WTC11 (cell line): ENCODE data around the gene LTK. TPM values are rescaled to one million over a fixed set of nuclear protein-coding genes. Genes with fewer than 3 reads are reported as not detected.

Experiments used
- ATAC-seq: fragments of 200-7000 bp; cut with Tn5 transposase; 2 replicates; pipeline ENCODE4 v1.10.0; 2021; ENCODE audit warnings: mild to moderate bottlenecking, moderate library complexity
- CTCF ChIA-PET: fragments of 300-600 bp; sonication (Branson Sonifier 250); formaldehyde crosslinking; loops from one replicate; lab custom pipeline; 2021; ENCODE audit warnings: antibody characterized with exemption; lab: Charles Lee
- POLR2A ChIA-PET: fragments of 350-600 bp; sonication (Branson Sonifier 250); formaldehyde crosslinking; loops from one replicate; lab custom pipeline; 2021; ENCODE audit warnings: antibody characterized with exemption; lab: Charles Lee
- DNase-seq: peaks from one replicate; pipeline ENCODE4 v3.0.0; 2021; ENCODE audit warnings: low spot score
- H3K27ac Mint-ChIP-seq: 2 replicates; pipeline ENCODE4 v1.8.0; 2021; ENCODE audit warnings: mixed read lengths
- H3K27me3 Mint-ChIP-seq: 2 replicates; pipeline ENCODE4 v1.8.0; 2021; ENCODE audit warnings: low read depth, mild to moderate bottlenecking, moderate library complexity, mixed read lengths
- H3K36me3 Mint-ChIP-seq: 2 replicates; pipeline ENCODE4 v1.8.0; 2021; ENCODE audit warnings: mixed read lengths
- H3K4me1 Mint-ChIP-seq: 2 replicates; pipeline ENCODE4 v1.8.0; 2022; ENCODE audit warnings: mixed read lengths
- H3K4me3 Mint-ChIP-seq: 2 replicates; pipeline ENCODE4 v1.8.0; 2021; ENCODE audit warnings: mild to moderate bottlenecking, moderate library complexity, mixed read lengths
- H3K9me3 Mint-ChIP-seq: 2 replicates; pipeline ENCODE4 v1.8.0; 2021; ENCODE audit warnings: mixed read lengths
- ELF4 ChIP-seq: sonication (generic); formaldehyde crosslinking; IDR thresholded peaks from 2 replicates; pipeline ENCODE4 v1.8.1; 2022; ENCODE audit warnings: low read depth, mild to moderate bottlenecking, moderate library complexity, missing genetic modification reagents
- ETV6 ChIP-seq: sonication (generic); formaldehyde crosslinking; IDR thresholded peaks from 2 replicates; pipeline ENCODE4 v1.8.1; 2022; ENCODE audit warnings: mild to moderate bottlenecking, missing genetic modification reagents
- KAT7 ChIP-seq: sonication (generic); formaldehyde crosslinking; IDR thresholded peaks from 2 replicates; pipeline ENCODE4 v1.8.1; 2023; ENCODE audit warnings: missing genetic modification reagents, mild to moderate bottlenecking, borderline replicate concordance
- NFATC4 ChIP-seq: fragments of 250-450 bp; sonication (Bioruptor Pico); IDR thresholded peaks from 2 replicates; pipeline ENCODE4 v1.9.0; 2021; ENCODE audit warnings: mild to moderate bottlenecking
- OVOL2 ChIP-seq: fragments of 250-450 bp; sonication (Bioruptor Pico); IDR thresholded peaks from 2 replicates; pipeline ENCODE4 v1.9.0; 2021; ENCODE audit warnings: mild to moderate bottlenecking, borderline replicate concordance
- SMAD4 ChIP-seq: sonication (generic); formaldehyde crosslinking; IDR thresholded peaks from 2 replicates; pipeline ENCODE4 v1.8.0; 2022; ENCODE audit warnings: mild to moderate bottlenecking, missing genetic modification reagents
- ZNF317 ChIP-seq: sonication (generic); formaldehyde crosslinking; IDR thresholded peaks from 2 replicates; pipeline ENCODE4 v1.8.1; 2023; ENCODE audit warnings: low read depth, mild to moderate bottlenecking, moderate library complexity, missing genetic modification reagents, borderline replicate concordance
- ZNF396 ChIP-seq: fragments of 250-450 bp; sonication (Bioruptor Pico); IDR thresholded peaks from 2 replicates; pipeline ENCODE4 v1.8.0; 2021; ENCODE audit warnings: mild to moderate bottlenecking, moderate library complexity, borderline replicate concordance
- ZNF416 ChIP-seq: fragments of 250-450 bp; sonication (Bioruptor Pico); IDR thresholded peaks from 2 replicates; pipeline ENCODE4 v1.9.0; 2021; ENCODE audit warnings: mild to moderate bottlenecking, inconsistent platforms
- total RNA-seq: library from RNA; stranded (reverse); gene quantifications from 3 replicates; pipeline ENCODE4 v1.2.3, GENCODE V29; 2021
- TF ChIP-seq, protein P1 (sequence below): sonication (generic); formaldehyde crosslinking; conservative IDR thresholded peaks from 2 replicates; pipeline ENCODE4 v1.8.1; 2022; ENCODE audit warnings: mild to moderate bottlenecking, missing genetic modification reagents
- TF ChIP-seq, protein P2 (sequence below): fragments of 250-450 bp; sonication (Bioruptor Pico); IDR thresholded peaks from 2 replicates; pipeline ENCODE4 v1.8.0; 2021; ENCODE audit warnings: mild to moderate bottlenecking
- TF ChIP-seq, protein P3 (sequence below): sonication (generic); formaldehyde crosslinking; IDR thresholded peaks from 2 replicates; pipeline ENCODE4 v1.8.1; 2022; ENCODE audit warnings: mild to moderate bottlenecking, moderate library complexity, missing genetic modification reagents
- TF ChIP-seq, protein P4 (sequence below): sonication (generic); formaldehyde crosslinking; IDR thresholded peaks from 2 replicates; pipeline ENCODE4 v1.8.0; 2023; ENCODE audit warnings: missing genetic modification reagents, mild to moderate bottlenecking, borderline replicate concordance
- TF ChIP-seq, protein P5 (sequence below): sonication (generic); formaldehyde crosslinking; IDR thresholded peaks from 2 replicates; pipeline ENCODE4 v1.8.0; 2022; ENCODE audit warnings: missing genetic modification reagents
- TF ChIP-seq, protein P6 (sequence below): sonication (generic); formaldehyde crosslinking; IDR thresholded peaks from 2 replicates; pipeline ENCODE4 v1.8.1; 2022; ENCODE audit warnings: low read depth, mild to moderate bottlenecking, moderate library complexity, missing genetic modification reagents, borderline replicate concordance
- TF ChIP-seq, protein P7 (sequence below): sonication (generic); formaldehyde crosslinking; IDR thresholded peaks from 2 replicates; pipeline ENCODE4 v1.8.0; 2022; ENCODE audit warnings: mild to moderate bottlenecking, missing genetic modification reagents
- TF ChIP-seq, protein P8 (sequence below): sonication (generic); formaldehyde crosslinking; IDR thresholded peaks from 2 replicates; pipeline ENCODE4 v1.8.1; 2023; ENCODE audit warnings: mild to moderate bottlenecking, missing genetic modification reagents

Gene LTK
- total RNA-seq, 1 experiment from 2014 or later: 0.66 TPM

DNA sequence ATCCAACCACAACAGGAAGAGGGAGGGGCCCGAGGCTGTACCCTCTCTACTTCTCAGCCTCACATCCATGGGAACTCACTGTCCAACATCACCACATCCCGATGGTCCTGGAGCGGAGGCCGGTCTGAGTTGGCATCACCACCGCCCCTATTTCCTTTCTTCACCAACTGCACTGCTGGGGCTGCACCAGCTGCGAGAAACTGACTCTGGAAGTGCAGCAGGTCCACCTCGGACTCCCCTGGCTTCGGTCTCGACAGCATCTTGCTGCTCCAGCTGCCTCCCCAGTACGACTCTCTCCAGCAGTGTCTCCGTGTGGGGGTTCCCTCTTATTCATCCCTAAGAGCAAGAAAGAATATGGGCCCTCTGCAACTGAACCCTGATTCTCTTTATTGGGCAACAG, 23.2 kb upstream of the LTK start (continued):
- TF ChIP-seq, protein P1, sequence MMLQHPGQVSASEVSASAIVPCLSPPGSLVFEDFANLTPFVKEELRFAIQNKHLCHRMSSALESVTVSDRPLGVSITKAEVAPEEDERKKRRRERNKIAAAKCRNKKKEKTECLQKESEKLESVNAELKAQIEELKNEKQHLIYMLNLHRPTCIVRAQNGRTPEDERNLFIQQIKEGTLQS: no peak
- no peak for TF ChIP-seq ELF4 (CRISPR knock-in tag)
- no peak for TF ChIP-seq OVOL2 (CRISPR knock-in tag)
- no peak for TF ChIP-seq ZNF317 (CRISPR knock-in tag)
- TF ChIP-seq, protein P2, sequence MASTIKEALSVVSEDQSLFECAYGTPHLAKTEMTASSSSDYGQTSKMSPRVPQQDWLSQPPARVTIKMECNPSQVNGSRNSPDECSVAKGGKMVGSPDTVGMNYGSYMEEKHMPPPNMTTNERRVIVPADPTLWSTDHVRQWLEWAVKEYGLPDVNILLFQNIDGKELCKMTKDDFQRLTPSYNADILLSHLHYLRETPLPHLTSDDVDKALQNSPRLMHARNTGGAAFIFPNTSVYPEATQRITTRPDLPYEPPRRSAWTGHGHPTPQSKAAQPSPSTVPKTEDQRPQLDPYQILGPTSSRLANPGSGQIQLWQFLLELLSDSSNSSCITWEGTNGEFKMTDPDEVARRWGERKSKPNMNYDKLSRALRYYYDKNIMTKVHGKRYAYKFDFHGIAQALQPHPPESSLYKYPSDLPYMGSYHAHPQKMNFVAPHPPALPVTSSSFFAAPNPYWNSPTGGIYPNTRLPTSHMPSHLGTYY (CRISPR knock-in tag): no peak

DNA sequence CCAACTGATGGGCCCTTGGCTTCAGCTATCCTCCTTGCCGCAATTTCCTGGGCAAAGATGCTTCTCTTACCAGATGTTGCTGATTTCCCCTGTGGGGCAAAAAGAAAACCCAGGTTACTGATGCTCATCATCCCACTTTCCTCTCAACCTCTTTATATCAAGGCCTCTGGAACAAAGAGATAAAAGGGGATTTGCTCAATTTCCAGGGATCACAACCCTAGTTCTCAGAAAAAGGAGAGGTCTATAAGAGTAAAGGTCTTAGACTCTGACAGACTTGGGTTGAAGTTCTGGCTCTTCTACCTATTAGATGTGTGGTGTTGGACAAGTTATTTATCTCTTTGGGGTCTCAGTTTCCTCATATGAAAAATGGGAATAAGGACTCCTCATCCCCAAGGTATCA, 21.9 kb upstream of the LTK start:
- H3K27ac Mint-ChIP-seq: no peak overlapping the region
- no peak overlapping the region for H3K4me3 Mint-ChIP-seq
- H3K9me3 Mint-ChIP-seq: no peaks in the 10 kb centered on the region
- ATAC-seq: no peak
- no peak for DNase-seq
- H3K4me1 Mint-ChIP-seq: no peaks in the 10 kb centered on the region
- ChIA-PET POLR2A (no interaction called here), CTCF (no interaction called here)
- peaks cover 42% of the 10 kb centered on the region for H3K36me3 Mint-ChIP-seq
- no peaks in the 10 kb centered on the region for H3K27me3 Mint-ChIP-seq
- TF ChIP-seq, protein P2 (CRISPR knock-in tag): no peak
- TF ChIP-seq, protein P3, sequence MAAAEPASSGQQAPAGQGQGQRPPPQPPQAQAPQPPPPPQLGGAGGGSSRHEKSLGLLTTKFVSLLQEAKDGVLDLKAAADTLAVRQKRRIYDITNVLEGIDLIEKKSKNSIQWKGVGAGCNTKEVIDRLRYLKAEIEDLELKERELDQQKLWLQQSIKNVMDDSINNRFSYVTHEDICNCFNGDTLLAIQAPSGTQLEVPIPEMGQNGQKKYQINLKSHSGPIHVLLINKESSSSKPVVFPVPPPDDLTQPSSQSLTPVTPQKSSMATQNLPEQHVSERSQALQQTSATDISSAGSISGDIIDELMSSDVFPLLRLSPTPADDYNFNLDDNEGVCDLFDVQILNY (CRISPR knock-in tag): no peak
- no peak for TF ChIP-seq NFATC4 (CRISPR knock-in tag)
- TF ChIP-seq, protein P4, sequence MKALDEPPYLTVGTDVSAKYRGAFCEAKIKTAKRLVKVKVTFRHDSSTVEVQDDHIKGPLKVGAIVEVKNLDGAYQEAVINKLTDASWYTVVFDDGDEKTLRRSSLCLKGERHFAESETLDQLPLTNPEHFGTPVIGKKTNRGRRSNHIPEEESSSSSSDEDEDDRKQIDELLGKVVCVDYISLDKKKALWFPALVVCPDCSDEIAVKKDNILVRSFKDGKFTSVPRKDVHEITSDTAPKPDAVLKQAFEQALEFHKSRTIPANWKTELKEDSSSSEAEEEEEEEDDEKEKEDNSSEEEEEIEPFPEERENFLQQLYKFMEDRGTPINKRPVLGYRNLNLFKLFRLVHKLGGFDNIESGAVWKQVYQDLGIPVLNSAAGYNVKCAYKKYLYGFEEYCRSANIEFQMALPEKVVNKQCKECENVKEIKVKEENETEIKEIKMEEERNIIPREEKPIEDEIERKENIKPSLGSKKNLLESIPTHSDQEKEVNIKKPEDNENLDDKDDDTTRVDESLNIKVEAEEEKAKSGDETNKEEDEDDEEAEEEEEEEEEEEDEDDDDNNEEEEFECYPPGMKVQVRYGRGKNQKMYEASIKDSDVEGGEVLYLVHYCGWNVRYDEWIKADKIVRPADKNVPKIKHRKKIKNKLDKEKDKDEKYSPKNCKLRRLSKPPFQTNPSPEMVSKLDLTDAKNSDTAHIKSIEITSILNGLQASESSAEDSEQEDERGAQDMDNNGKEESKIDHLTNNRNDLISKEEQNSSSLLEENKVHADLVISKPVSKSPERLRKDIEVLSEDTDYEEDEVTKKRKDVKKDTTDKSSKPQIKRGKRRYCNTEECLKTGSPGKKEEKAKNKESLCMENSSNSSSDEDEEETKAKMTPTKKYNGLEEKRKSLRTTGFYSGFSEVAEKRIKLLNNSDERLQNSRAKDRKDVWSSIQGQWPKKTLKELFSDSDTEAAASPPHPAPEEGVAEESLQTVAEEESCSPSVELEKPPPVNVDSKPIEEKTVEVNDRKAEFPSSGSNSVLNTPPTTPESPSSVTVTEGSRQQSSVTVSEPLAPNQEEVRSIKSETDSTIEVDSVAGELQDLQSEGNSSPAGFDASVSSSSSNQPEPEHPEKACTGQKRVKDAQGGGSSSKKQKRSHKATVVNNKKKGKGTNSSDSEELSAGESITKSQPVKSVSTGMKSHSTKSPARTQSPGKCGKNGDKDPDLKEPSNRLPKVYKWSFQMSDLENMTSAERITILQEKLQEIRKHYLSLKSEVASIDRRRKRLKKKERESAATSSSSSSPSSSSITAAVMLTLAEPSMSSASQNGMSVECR (CRISPR knock-in tag): no peak
- TF ChIP-seq KAT7 (CRISPR knock-in tag): no peak
- TF ChIP-seq, protein P5, sequence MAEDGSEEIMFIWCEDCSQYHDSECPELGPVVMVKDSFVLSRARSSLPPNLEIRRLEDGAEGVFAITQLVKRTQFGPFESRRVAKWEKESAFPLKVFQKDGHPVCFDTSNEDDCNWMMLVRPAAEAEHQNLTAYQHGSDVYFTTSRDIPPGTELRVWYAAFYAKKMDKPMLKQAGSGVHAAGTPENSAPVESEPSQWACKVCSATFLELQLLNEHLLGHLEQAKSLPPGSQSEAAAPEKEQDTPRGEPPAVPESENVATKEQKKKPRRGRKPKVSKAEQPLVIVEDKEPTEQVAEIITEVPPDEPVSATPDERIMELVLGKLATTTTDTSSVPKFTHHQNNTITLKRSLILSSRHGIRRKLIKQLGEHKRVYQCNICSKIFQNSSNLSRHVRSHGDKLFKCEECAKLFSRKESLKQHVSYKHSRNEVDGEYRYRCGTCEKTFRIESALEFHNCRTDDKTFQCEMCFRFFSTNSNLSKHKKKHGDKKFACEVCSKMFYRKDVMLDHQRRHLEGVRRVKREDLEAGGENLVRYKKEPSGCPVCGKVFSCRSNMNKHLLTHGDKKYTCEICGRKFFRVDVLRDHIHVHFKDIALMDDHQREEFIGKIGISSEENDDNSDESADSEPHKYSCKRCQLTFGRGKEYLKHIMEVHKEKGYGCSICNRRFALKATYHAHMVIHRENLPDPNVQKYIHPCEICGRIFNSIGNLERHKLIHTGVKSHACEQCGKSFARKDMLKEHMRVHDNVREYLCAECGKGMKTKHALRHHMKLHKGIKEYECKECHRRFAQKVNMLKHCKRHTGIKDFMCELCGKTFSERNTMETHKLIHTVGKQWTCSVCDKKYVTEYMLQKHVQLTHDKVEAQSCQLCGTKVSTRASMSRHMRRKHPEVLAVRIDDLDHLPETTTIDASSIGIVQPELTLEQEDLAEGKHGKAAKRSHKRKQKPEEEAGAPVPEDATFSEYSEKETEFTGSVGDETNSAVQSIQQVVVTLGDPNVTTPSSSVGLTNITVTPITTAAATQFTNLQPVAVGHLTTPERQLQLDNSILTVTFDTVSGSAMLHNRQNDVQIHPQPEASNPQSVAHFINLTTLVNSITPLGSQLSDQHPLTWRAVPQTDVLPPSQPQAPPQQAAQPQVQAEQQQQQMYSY (CRISPR knock-in tag): no peak
- TF ChIP-seq ZNF396: no peak
- TF ChIP-seq ETV6 (CRISPR knock-in tag): no peak
- TF ChIP-seq, protein P6, sequence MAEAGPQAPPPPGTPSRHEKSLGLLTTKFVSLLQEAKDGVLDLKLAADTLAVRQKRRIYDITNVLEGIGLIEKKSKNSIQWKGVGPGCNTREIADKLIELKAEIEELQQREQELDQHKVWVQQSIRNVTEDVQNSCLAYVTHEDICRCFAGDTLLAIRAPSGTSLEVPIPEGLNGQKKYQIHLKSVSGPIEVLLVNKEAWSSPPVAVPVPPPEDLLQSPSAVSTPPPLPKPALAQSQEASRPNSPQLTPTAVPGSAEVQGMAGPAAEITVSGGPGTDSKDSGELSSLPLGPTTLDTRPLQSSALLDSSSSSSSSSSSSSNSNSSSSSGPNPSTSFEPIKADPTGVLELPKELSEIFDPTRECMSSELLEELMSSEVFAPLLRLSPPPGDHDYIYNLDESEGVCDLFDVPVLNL (CRISPR knock-in tag): no peak
- no peak for TF ChIP-seq ZNF416 (CRISPR knock-in tag)
- TF ChIP-seq, protein P7, sequence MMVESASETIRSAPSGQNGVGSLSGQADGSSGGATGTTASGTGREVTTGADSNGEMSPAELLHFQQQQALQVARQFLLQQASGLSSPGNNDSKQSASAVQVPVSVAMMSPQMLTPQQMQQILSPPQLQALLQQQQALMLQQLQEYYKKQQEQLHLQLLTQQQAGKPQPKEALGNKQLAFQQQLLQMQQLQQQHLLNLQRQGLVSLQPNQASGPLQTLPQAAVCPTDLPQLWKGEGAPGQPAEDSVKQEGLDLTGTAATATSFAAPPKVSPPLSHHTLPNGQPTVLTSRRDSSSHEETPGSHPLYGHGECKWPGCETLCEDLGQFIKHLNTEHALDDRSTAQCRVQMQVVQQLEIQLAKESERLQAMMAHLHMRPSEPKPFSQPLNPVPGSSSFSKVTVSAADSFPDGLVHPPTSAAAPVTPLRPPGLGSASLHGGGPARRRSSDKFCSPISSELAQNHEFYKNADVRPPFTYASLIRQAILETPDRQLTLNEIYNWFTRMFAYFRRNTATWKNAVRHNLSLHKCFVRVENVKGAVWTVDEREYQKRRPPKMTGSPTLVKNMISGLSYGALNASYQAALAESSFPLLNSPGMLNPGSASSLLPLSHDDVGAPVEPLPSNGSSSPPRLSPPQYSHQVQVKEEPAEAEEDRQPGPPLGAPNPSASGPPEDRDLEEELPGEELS (CRISPR knock-in tag): no peak
- TF ChIP-seq SMAD4 (CRISPR knock-in tag): no peak
- TF ChIP-seq, protein P8, sequence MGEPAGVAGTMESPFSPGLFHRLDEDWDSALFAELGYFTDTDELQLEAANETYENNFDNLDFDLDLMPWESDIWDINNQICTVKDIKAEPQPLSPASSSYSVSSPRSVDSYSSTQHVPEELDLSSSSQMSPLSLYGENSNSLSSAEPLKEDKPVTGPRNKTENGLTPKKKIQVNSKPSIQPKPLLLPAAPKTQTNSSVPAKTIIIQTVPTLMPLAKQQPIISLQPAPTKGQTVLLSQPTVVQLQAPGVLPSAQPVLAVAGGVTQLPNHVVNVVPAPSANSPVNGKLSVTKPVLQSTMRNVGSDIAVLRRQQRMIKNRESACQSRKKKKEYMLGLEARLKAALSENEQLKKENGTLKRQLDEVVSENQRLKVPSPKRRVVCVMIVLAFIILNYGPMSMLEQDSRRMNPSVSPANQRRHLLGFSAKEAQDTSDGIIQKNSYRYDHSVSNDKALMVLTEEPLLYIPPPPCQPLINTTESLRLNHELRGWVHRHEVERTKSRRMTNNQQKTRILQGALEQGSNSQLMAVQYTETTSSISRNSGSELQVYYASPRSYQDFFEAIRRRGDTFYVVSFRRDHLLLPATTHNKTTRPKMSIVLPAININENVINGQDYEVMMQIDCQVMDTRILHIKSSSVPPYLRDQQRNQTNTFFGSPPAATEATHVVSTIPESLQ: no peak
- TF ChIP-seq ZNF317 (CRISPR knock-in tag): no peak
